ENCODE data around the gene ABR.

ABR gene

GRCh38 chr17:1038459-1039122 is 141.2 kb downstream of the ABR start:
- Histone ChIP-seq H3K27ac (ENCODE audit: low read length) (no peak overlapping the region), H3K27me3 (ENCODE audit: insufficient read depth, low read length, poor library complexity) (no peaks in the 10 kb centered on the region), H2AFZ (ENCODE audit: low read depth, low read length) (no peak overlapping the region), H4K20me1 (ENCODE audit: insufficient read depth, low read length) (peaks cover 20% of the 10 kb centered on the region), H3K36me3 (ENCODE audit: insufficient read depth, low read length) (no peaks in the 10 kb centered on the region; the same call in 1 of the 2 replicates), H3K4me1 (ENCODE audit: insufficient read depth, low read length) (no peaks in the 10 kb centered on the region), H3K79me2 (ENCODE audit: insufficient read depth, low read length) (no peaks in the 10 kb centered on the region), H3K4me2 (ENCODE audit: insufficient read depth, low read length) (no peak overlapping the region), H3K9ac (ENCODE audit: low read depth, low read length) (no peak overlapping the region), H3K4me3 (ENCODE audit: low read depth in 1 of 2, low read length in 2 of 2) (no peak overlapping the region), H3K9me3 (ENCODE audit: insufficient read depth, low read length, severe bottlenecking) (no peaks in the 10 kb centered on the region)
- no peak for ATAC-seq (ENCODE audit: insufficient read depth, low read depth)
- TF ChIP-seq CTCF (IDR thresholded peaks at IDR 0.05; ENCODE audit: borderline replicate concordance, extremely low read depth, low read length, poor library complexity, severe bottlenecking) (no peak), EZH2 (IDR thresholded peaks at IDR 0.05; ENCODE audit: borderline replicate concordance, low read depth, low read length, severe bottlenecking) (no peak)
- DNase-seq = no peak

- Histone ChIP-seq H3K9me3 (ENCODE audit: insufficient read depth, low read length, severe bottlenecking) (no peaks in the 10 kb centered on the region), H3K4me1 (ENCODE audit: insufficient read depth, low read length) (no peaks in the 10 kb centered on the region), H3K4me3 (ENCODE audit: low read depth in 1 of 2, low read length in 2 of 2) (no peak overlapping the region), H3K4me2 (ENCODE audit: insufficient read depth, low read length) (no peak overlapping the region), H3K27ac (ENCODE audit: low read length) (no peak overlapping the region), H3K79me2 (ENCODE audit: insufficient read depth, low read length) (no peaks in the 10 kb centered on the region), H4K20me1 (ENCODE audit: insufficient read depth, low read length) (peaks cover 18% of the 10 kb centered on the region), H3K27me3 (ENCODE audit: insufficient read depth, low read length, poor library complexity) (no peaks in the 10 kb centered on the region), H3K36me3 (ENCODE audit: insufficient read depth, low read length) (no peaks in the 10 kb centered on the region; the same call in 1 of the 2 replicates), H2AFZ (ENCODE audit: low read depth, low read length) (no peak overlapping the region), H3K9ac (ENCODE audit: low read depth, low read length) (no peak overlapping the region)
- DNase-seq (no peak), ATAC-seq (ENCODE audit: insufficient read depth, low read depth) (no peak)
- no peak for TF ChIP-seq CTCF (IDR thresholded peaks at IDR 0.05; ENCODE audit: borderline replicate concordance, extremely low read depth, low read length, poor library complexity, severe bottlenecking)
- TF ChIP-seq EZH2 (IDR thresholded peaks at IDR 0.05; ENCODE audit: borderline replicate concordance, low read depth, low read length, severe bottlenecking) = no peak
Measured at GRCh38 chr17:1037238-1037879, 142.4 kb downstream of the ABR start.

GRCh38 chr17:1036845-1037237 is 142.9 kb downstream of the ABR start:
- Histone ChIP-seq H4K20me1 (ENCODE audit: insufficient read depth, low read length) (peaks cover 16% of the 10 kb centered on the region), H3K4me2 (ENCODE audit: insufficient read depth, low read length) (no peak overlapping the region), H3K79me2 (ENCODE audit: insufficient read depth, low read length) (no peaks in the 10 kb centered on the region), H3K27me3 (ENCODE audit: insufficient read depth, low read length, poor library complexity) (no peaks in the 10 kb centered on the region), H3K36me3 (ENCODE audit: insufficient read depth, low read length) (no peaks in the 10 kb centered on the region), H3K27ac (ENCODE audit: low read length) (no peak overlapping the region), H2AFZ (ENCODE audit: low read depth, low read length) (no peak overlapping the region), H3K4me1 (ENCODE audit: insufficient read depth, low read length) (no peaks in the 10 kb centered on the region), H3K9ac (ENCODE audit: low read depth, low read length) (no peak overlapping the region), H3K4me3 (ENCODE audit: low read depth in 1 of 2, low read length in 2 of 2) (no peak overlapping the region), H3K9me3 (ENCODE audit: insufficient read depth, low read length, severe bottlenecking) (no peaks in the 10 kb centered on the region)
- TF ChIP-seq CTCF (IDR thresholded peaks at IDR 0.05; ENCODE audit: borderline replicate concordance, extremely low read depth, low read length, poor library complexity, severe bottlenecking) = no peak
- TF ChIP-seq EZH2 (IDR thresholded peaks at IDR 0.05; ENCODE audit: borderline replicate concordance, low read depth, low read length, severe bottlenecking) = no peak
- DNase-seq (no peak), ATAC-seq (ENCODE audit: insufficient read depth, low read depth) (no peak)

Measured in DND-41 (cell line).